ENCODE measurements around the gene CTH. TPM values are rescaled to one million over a fixed set of nuclear protein-coding genes. Genes with fewer than 3 reads are reported as not detected.
A peak's percentile ranks its signal among the peaks of the same experiment; 100 is the strongest.
"Not testable (repeated sequence)": the region's sequence is repeated elsewhere in the genome, so short reads cannot be mapped to it uniquely, and the experiment has no call there.

Gene CTH
- total RNA-seq, result 1 to 10 TPM; 1.3 to 1.5 TPM
- long read RNA-seq, partial matches to known transcripts, result 0 of 2 reads
- long read RNA-seq, other reads (novel, unspliced or antisense), result 0 of 2 reads

GRCh38 chr1:70410604-70411359 lies at the start of gene CTH:
Gene CTH, plus strand, starts transcription at chr1:70411268. Its CDS starts 148 bp downstream, at chr1:70411416.
- ATAC-seq (peak; percentile 100), DNase-seq (peak; percentile 97)
- intact Hi-C loops (cut with DNase I), result no loop called here

DNA sequence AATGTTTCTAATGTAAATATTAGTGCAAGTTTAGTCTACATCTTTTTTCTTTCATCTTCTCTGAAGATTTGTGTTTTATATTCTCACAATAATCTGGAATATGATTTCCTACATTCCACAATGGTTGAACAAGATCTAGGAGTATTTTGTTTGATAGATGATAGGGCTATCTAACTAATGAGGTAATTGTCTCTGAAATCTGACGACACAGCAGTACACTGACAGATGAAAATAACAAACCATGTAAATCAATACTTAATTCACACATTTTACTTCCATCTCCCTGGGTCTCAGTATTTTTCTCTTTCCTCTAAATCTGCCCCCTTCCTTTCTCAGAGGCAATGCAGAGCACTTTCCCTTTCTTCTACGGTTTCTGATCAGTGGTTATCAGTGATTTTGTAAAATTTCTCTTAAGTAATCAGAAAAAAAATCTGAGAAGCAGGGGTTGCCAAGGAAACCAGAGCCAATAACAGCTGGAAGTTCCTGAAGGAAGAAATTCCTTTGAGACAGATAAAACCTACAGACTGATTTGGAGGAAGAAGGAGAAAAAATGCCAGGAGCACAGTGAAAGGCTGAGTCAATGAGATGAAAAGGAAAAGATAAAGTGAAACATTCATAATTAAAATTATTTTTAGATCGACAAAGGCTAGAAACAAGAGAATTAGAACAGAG lies 49.2 kb upstream of the CTH start:
- peak in 1 of 2 donors; percentile 31 for ATAC-seq
- DNase-seq, result no peak
- intact Hi-C loops (cut with DNase I), result no loop called here

DNA sequence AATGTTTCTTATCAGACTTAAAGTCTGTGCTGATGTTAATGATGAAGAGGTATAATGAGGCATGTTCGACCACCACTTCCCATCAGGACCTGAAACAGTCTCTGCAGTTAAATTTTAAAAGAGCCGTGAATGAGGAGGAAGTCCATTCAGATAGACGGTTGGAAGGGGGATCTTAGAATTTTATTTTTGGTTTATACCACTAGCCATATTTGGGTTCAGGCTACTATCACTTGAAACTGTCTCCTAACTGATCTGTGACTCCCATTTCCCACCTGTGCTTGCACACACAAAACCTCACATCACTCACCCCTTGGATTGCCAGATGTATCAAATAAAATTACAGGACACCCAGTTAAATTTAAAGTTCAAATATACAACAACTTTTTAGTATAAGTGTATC lies 46.6 kb upstream of the CTH start:
- no peak for ATAC-seq

GRCh38 chr1:70366425-70366952 lies 44.6 kb upstream of the CTH start:
- DNase-seq; ATAC-seq; intact Hi-C loops (cut with DNase I): not testable (repeated sequence)

More for the DNA sequence above, 46.6 kb upstream of the CTH start:
- intact Hi-C loops (cut with DNase I), result no loop called here
- DNase-seq, result no peak

DNA sequence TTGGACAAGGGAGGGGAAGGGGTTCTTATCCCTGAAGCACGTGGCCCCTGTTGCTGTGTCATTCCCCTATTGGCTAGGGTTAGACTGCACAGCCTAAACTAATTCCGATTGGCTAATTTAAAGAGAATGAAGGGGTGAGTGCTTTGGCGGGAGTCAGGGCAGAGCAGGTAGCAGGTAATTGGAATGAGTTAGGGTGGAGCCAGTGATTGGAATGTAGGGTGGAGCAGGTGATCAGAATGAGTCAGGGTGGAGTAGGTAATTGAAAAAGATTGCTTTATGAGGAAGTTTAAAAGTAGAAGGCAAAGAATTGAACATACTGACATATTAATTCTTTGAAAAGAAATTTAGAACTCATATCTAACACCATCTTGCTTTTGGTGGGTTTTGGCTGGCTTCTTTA lies 44.1 kb upstream of the CTH start:
- intact Hi-C loops (cut with DNase I); ATAC-seq; DNase-seq: not testable (repeated sequence)

GRCh38 chr1:70367397-70367796 lies 43.7 kb upstream of the CTH start:
- DNase-seq; intact Hi-C loops (cut with DNase I); ATAC-seq: not testable (repeated sequence)

- ATAC-seq; DNase-seq; intact Hi-C loops (cut with DNase I): not testable (repeated sequence)
These were observed 39.5 kb upstream of the CTH start for GRCh38 chr1:70371586-70371985.

- intact Hi-C loops (cut with DNase I), result no loop called here
- ATAC-seq (no peak), DNase-seq (no peak)
These were observed 38.6 kb upstream of the CTH start for GRCh38 chr1:70372426-70372825.

DNA sequence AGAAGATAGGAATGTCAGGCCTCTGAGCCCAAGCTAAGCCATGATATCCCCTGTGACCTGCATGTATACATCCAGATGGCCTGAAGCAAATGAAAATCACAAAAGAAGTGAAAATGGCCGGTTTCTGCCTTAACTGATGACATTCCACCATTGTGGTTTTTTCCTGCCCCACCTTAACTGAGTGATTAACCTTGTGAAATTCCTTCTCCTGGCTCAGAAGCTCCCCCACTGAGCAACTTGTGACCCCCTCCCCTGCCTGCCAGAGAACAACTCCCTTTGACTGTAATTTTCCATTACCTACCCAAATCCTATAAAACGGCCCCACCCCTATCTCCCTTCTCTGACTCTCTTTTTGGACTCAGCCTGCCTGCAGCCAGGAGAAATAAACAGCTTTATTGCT lies 37.5 kb upstream of the CTH start:
- ATAC-seq; DNase-seq; intact Hi-C loops (cut with DNase I): not testable (repeated sequence)

DNA sequence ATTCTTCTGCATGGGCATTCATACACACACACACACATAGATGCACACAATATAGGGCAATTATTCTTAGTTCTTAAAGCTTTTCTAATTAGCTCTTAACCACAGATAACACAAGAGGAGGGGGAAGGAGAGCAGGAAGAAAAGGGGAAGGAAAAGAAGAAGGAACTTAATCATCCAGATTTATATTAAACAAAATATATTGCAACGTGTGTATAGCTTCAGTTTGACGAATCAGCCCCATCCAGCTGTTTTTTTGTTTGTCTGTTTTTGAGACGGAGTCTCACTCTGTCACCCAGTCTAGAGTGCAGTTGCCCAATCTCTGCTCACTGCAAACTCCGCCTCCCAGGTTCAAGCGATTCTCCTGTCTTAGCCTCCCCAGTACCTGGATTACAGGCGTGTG lies 34.9 kb upstream of the CTH start:
- DNase-seq (no peak), ATAC-seq (no peak)
- intact Hi-C loops (cut with DNase I), result no loop called here

- intact Hi-C loops (cut with DNase I), result no loop called here
- ATAC-seq, result no peak
- no peak for DNase-seq
These were observed 28.4 kb upstream of the CTH start for GRCh38 chr1:70382682-70383081.

- ATAC-seq, result no peak
- intact Hi-C loops (cut with DNase I), result no loop called here
- DNase-seq, result no peak
These were observed 27.6 kb upstream of the CTH start for GRCh38 chr1:70383483-70383882.

- ATAC-seq, result no peak
- intact Hi-C loops (cut with DNase I), result no loop called here
- no peak for DNase-seq
These were observed 26.5 kb upstream of the CTH start for GRCh38 chr1:70384542-70384941.

DNA sequence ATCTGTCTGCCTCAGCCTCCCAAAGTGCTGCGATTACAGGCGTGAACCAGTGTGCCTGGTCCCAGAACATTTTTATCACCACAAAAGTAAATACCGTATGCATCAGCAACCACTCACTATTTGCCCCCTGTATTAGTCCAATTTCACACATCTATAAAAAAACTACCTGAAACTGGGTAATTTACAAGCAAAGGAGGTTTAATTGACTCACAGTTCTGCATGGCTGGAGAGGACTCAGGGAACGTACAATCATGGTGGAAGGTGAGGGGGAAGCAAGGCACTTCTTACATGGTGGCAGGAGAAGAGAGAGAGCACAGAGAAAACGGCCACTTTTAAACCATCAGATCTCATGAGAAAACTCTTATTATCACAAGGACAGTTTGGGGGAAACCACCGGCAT lies 25.6 kb upstream of the CTH start:
- intact Hi-C loops (cut with DNase I), result no loop called here
- no peak for ATAC-seq

GRCh38 chr1:70386121-70386520 lies 24.9 kb upstream of the CTH start:
- ATAC-seq (no peak), DNase-seq (no peak)
- intact Hi-C loops (cut with DNase I), result no loop called here

More for the DNA sequence above, 25.6 kb upstream of the CTH start:
- no peak for DNase-seq

GRCh38 chr1:70387507-70387906 lies 23.6 kb upstream of the CTH start:
- intact Hi-C loops (cut with DNase I), result no loop called here
- ATAC-seq (no peak), DNase-seq (no peak)

DNA sequence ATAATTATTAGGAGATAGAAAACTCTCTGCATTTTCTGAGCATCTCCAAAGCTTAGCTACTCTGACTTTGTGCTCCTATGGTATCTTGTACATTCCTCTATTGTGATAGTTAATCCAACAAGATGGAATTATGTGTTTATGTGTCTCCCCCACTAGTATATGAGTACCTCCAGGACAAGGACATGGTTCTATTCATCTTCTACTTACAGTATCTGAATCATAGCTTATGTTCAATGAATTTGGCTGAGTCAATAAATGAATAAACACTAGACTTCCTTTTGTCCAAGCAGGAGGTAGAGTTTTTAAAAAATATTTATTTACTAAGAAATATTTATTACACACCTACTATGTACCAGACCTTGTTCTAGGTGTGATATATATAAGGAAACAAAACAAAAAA lies 18.4 kb upstream of the CTH start:
- ATAC-seq (no peak), DNase-seq (no peak)
- intact Hi-C loops (cut with DNase I), result no loop called here

DNA sequence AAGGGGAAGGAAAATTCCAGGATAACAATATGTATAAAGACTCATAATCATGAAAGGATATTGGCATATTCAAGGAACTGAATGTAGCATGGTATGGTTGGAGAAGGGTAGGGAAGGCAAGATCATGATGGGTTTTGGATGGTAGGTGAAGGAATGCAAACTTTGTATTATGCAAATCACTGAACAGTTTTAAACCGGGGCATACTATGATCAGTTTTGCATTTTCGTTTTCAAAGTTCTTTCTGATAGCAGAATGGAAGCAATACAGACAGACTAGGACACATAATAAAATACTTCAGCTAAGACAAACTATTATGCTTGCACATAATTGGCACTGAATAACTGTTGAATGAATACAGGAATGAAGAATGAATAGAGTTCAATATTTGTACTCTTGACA lies 14.5 kb upstream of the CTH start:
- ATAC-seq (no peak), DNase-seq (no peak)
- intact Hi-C loops (cut with DNase I), result no loop called here

DNA sequence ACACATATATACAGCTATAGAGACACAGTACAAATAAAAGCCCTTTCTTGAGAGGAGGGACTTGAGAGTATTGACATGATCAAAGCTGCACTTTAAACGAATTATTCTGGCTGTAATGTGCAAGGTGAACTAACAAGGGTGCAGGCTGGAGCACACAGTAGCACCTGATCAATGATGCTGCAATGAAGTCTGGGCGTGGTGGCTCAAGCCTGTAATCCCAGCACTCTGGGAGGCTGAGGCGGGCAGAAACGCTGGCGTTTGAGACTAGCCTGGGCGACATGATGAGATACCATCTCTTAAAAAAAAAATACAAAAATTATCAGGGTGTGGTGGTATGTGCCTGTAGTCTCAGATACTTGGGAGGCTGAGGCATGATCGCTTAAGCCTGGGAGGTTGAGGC lies 14.1 kb upstream of the CTH start:
- no peak for DNase-seq
- no peak for ATAC-seq
- intact Hi-C loops (cut with DNase I), result no loop called here

GRCh38 chr1:70400335-70400734 lies 10.7 kb upstream of the CTH start:
- DNase-seq, result no peak
- no peak for ATAC-seq
- intact Hi-C loops (cut with DNase I), result no loop called here

Data from left cardiac atrium (tissue), 4 donors.